Ishikawa (cell line): ENCODE results near the gene ADPRS.
A peak's percentile ranks its signal among the peaks of the same experiment; 100 is the strongest.

Experiments used
- CEBPB ChIP-seq: IDR thresholded peaks from 2 replicates; pipeline ENCODE4 v1.6.1; 2012
- CREB1 ChIP-seq: IDR thresholded peaks from 2 replicates; pipeline ENCODE4 v1.6.1; 2012; ENCODE audit warnings: low read depth
- EGR1 ChIP-seq: IDR thresholded peaks from 2 replicates; pipeline ENCODE4 v1.6.1; 2012
- EP300 ChIP-seq: IDR thresholded peaks from 2 replicates; pipeline ENCODE4 v1.6.1; 2012; ENCODE audit warnings: borderline replicate concordance
- FOXM1 ChIP-seq: IDR thresholded peaks from 2 replicates; pipeline ENCODE4 v1.6.1; 2012; ENCODE audit warnings: low read depth, borderline replicate concordance
- NFIC ChIP-seq: IDR thresholded peaks from 2 replicates; pipeline ENCODE4 v1.6.1; 2012
- RAD21 ChIP-seq: IDR thresholded peaks from 2 replicates; pipeline ENCODE4 v1.6.1; 2012; ENCODE audit warnings: low read depth
- REST ChIP-seq: IDR thresholded peaks from 2 replicates; pipeline ENCODE4 v1.6.1; 2012; ENCODE audit warnings: low read depth, mild to moderate bottlenecking
- TAF1 ChIP-seq: IDR thresholded peaks from 2 replicates; pipeline ENCODE4 v1.6.1; 2012; ENCODE audit warnings: low read depth, mild to moderate bottlenecking
- TCF12 ChIP-seq: IDR thresholded peaks from 2 replicates; pipeline ENCODE4 v1.6.1; 2012; ENCODE audit warnings: low read depth
- TEAD4 ChIP-seq: IDR thresholded peaks from 2 replicates; pipeline ENCODE4 v1.6.1; 2012
- USF1 ChIP-seq: IDR thresholded peaks from 2 replicates; pipeline ENCODE4 v1.6.1; 2012
- YY1 ChIP-seq: IDR thresholded peaks from 2 replicates; pipeline ENCODE4 v1.6.1; 2012; ENCODE audit warnings: low read depth
- ZBTB7A ChIP-seq: IDR thresholded peaks from 2 replicates; pipeline ENCODE4 v1.6.1; 2012; ENCODE audit warnings: low read depth
- TF ChIP-seq, protein P1 (sequence below): IDR thresholded peaks from 2 replicates; pipeline ENCODE4 v1.6.1; 2012

Gene ADPRS

GRCh38 chr1:36098650-36099365 lies 10.1 kb downstream of the ADPRS start:
- TF ChIP-seq ZBTB7A (no peak), EGR1 (no peak), REST (no peak), YY1 (no peak), NFIC (no peak), CEBPB (no peak), USF1 (no peak), TCF12 (no peak), FOXM1 (no peak), RAD21 (no peak), CREB1 (no peak), TEAD4 (no peak)

DNA sequence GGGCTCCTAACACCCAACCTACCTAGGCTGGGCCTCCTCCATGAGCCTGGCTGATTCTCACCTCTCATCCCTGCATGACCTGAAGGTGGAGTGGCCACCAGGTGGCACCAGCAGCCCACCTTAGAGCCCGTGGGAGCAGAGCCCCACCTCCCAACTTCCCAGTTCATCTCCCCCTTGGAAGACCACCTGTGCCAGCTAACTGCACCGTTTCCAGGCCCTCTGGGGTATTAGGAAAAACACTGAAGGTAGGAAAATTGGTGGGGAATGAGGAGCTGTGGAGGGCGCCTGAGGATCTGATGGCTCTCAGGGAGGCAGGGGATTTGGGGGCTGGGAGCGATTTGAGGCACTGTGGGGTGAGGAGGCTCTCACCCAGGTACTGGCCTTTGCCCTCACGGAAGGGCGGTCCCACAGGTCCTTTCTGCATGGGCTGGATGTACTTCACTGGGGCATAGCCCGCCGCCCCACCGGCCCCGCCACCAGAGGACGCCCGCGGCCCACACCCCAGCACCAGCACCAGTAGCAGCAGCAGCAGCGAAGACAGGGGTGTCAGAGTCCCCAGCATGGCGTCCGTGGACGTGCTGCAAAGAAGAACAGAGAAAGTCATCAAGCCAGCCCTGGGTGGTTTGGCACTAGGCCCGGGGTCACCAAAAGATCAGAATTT lies 11.1 kb downstream of the ADPRS start:
- peak; percentile 97 for TF ChIP-seq RAD21
- no peak for TF ChIP-seq USF1
- no peak for TF ChIP-seq NFIC
- TF ChIP-seq REST: no peak
- TF ChIP-seq EGR1: no peak
- TF ChIP-seq ZBTB7A: 0 out of 2 replicates have a peak, but pooled peaks have one; percentile 29
- TF ChIP-seq CEBPB: no peak
- TF ChIP-seq, protein P1, sequence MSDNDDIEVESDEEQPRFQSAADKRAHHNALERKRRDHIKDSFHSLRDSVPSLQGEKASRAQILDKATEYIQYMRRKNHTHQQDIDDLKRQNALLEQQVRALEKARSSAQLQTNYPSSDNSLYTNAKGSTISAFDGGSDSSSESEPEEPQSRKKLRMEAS: no peak
- TF ChIP-seq FOXM1: no peak
- no peak for TF ChIP-seq YY1

- TF ChIP-seq TAF1 (no peak), RAD21 (no peak), EP300 (no peak), TCF12 (no peak), ZBTB7A (no peak), EGR1 (no peak), FOXM1 (no peak)
These were observed 11.7 kb downstream of the ADPRS start for GRCh38 chr1:36100376-36100775.

DNA sequence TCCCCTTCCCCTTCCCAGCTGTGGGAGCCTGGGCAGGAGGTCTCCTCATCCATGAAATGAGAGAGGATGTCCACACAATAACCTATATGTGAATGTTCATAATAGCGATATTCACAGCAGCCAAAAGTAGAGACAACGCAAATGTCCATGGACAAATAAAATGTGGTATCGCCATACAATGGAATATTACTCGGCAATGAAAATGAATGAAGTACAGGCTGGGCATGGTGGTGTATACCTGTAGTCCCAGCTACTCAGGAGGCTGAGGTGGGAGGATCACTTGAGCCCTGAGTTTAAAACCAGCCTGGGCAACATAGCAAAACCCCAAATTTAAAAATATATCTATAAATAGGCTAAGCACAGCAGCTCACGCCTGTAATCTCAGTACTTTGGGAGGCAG lies 12.9 kb downstream of the ADPRS start:
- no peak for TF ChIP-seq CREB1

DNA sequence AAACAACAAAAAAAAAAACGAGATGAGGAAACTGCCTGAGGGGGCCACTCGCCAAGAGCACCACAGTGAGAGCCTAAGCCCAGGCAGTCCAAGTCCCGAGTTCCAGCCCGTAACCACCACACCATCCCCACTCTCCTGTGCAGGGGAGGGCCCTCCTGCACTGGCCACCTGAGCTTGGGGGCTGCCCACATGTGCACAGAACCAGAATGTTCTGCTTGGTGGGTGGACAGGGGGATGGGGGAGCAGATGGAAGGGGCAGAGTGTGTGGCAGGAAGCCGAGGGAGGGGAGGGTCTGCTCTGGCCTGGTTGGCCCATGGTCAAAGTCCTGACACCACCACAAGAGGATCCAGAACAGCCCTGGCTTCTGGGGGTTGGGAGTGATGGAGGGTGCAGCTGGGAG lies 17.6 kb downstream of the ADPRS start:
- TF ChIP-seq CEBPB (no peak), USF1 (no peak), FOXM1 (no peak), REST (no peak), NFIC (no peak), EGR1 (no peak), TCF12 (no peak), ZBTB7A (no peak), TAF1 (no peak), CREB1 (no peak), YY1 (no peak), RAD21 (no peak), TEAD4 (no peak), EP300 (no peak)
- TF ChIP-seq, protein P1: no peak
